GM12872 (cell line): ENCODE results near the gene PPIL4.
A peak's percentile ranks its signal among the peaks of the same experiment; 100 is the strongest.

Experiments
- CTCF ChIP-seq: IDR thresholded peaks from 3 replicates; pipeline ENCODE4 v1.5.1; 2011; ENCODE audit warnings: low read depth, mild to moderate bottlenecking, low read length, moderate library complexity; ENCODE audit not compliant: insufficient read depth

The PPIL4 gene

DNA sequence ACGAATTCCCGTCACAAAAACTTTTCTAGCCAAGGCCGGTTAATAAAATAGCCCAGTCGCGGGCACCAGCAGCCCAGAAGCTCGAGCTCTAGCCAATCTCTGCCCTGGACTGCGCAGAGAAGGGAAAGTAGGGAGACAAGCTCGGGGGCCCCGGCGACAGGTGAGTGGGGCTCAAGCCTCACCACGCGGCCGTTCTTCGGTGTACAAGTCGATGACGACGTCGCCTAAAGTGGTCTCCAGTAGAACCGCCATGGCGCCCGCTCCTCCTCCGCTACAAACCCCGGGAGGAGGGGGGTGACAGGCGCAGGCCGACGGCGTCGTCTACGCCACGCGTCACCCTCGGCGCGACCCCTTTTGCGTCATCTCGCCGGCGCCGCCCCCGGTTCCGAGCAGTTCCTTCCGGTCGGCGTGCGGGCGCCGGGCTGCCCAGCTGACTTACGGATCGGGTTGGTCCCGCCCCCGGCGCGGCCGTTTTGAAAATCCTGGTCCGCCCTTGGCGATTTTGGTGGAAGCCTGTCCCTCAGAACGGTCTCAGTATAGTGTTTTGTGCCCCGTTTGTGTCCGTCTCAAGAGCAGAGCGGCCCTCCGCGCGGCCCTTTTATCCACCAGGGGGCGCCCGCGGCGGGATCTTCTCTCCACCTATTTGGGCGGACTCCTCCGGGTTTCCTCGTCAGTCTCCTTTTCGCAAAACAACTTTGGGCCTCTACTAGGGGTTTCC is at the start of gene PPIL4:
PPIL4 (minus strand) TSS at position 290 of the 718 bp plus-strand sequence; CDS start at position 252, 38 bp downstream.
- peak; percentile 84 for TF ChIP-seq CTCF

GRCh38 chr6:149593408-149593807 is 47.6 kb upstream of the PPIL4 start:
- TF ChIP-seq CTCF = no peak

GRCh38 chr6:149592983-149593382 is 47.1 kb upstream of the PPIL4 start:
- no peak for TF ChIP-seq CTCF

DNA sequence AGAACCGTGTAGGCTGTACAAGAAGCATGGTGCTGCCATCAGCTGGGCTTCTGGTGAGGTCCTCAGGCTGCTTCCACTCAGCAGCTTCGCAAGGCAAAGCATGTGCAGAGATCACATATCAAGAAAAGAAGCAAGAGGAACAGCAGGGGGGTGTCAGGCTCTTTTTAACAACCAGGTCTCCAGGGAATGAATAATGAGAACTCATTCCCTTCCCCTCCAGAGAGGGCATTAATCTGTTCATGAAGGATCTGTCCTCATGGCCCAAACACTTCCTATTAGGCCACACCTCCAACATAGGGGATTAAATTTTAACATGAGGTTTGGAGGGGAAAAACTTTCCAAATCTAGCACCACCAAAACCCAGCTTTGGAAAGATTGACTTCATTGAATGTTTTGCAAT is 40.3 kb upstream of the PPIL4 start:
- TF ChIP-seq CTCF = no peak

GRCh38 chr6:149581349-149581748 is 35.5 kb upstream of the PPIL4 start:
- no peak for TF ChIP-seq CTCF

GRCh38 chr6:149580880-149581279 is 35.0 kb upstream of the PPIL4 start:
- TF ChIP-seq CTCF = no peak

DNA sequence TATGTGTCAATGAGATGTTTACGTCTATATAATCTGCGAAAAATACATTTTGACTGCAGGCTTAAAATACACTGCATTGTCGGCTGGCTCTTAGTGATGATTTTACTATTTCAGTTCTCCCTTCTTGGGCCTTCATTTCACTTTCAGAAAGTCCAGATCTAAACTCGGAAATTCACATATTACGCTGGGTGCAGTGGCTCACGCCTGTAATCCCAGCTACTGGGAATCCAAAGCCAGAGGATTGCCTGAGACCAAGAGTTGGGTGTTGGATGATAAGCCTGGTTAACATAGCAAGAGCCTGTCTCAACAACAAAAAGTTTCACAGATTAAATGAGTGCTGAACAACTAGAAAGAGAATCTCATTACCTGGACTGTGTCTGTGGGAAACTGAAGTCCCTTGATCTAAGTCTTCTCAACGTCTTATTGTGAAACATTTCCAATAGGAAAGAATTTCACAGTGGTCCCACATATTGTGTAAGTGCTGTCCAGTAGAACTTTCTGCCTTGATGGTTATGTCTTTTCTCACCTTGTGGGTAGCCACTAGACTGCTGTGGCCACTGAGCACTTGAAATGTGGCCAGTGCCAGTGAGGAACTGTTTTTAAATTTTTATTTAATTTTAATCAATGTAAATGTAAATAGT is 22.2 kb upstream of the PPIL4 start:
- no peak for TF ChIP-seq CTCF
